Peyer's patch (tissue), 4 donors: ENCODE results near the gene HABP4.

ENCODE experiments used
- CTCF ChIP-seq, 6 experiments: fragments of 450-650 bp in 4 of 6; fragments of 200-600 bp in 2 of 6; sonication (generic) in 1 of 6; IDR thresholded peaks; one replicate each; pipeline ENCODE4 v1.5.1; 2017 to 2019; ENCODE audit warnings: antibody characterized with exemption in 6 of 6, mild to moderate bottlenecking in 3 of 6, moderate library complexity in 1 of 6
- POLR2A ChIP-seq, 2 donors: fragments of 450-650 bp; IDR thresholded peaks; one replicate each; pipeline ENCODE4 v1.5.1; 2017; ENCODE audit warnings: antibody characterized with exemption in 2 of 2, mild to moderate bottlenecking in 2 of 2, moderate library complexity in 2 of 2

- TF ChIP-seq POLR2A (IDR thresholded peaks at IDR 0.05), result no peak
- TF ChIP-seq CTCF (IDR thresholded peaks at IDR 0.05), result no peak
Observed at GRCh38 chr9:96485280-96485679, 35.3 kb downstream of the HABP4 start.
